Activated T-cell treated with anti-CD3 and anti-CD28 coated beads, Interleukin-2, amount 50 U/mL, for 1 hour (primary cell): ENCODE data around the gene FBXO24.
"Not testable (repeated sequence)": the region's sequence is repeated elsewhere in the genome, so short reads cannot be mapped to it uniquely, and the experiment has no call there.

Experiments used
- DNase-seq: peaks from one replicate; pipeline ENCODE4 v3.0.0-alpha.2; 2020

Gene FBXO24

GRCh38 chr7:100586266-100587025 is at the start of gene FBXO24:
Gene FBXO24 (plus strand): TSS chr7:100586328. CDS start chr7:100586626, 298 bp downstream.
- peak; percentile 97 for DNase-seq

GRCh38 chr7:100536695-100537094 is 49.4 kb upstream of the FBXO24 start:
- not testable (repeated sequence) for DNase-seq

GRCh38 chr7:100538348-100538653 is 47.8 kb upstream of the FBXO24 start:
- no peak for DNase-seq

- peak; percentile 99 for DNase-seq
These were observed 47.3 kb upstream of the FBXO24 start, which contains the start of gene AGFG2 for GRCh38 chr7:100538654-100539435. Gene AGFG2 (plus strand): TSS chr7:100539203. CDS start chr7:100539347, 144 bp downstream.

- no peak for DNase-seq
These were observed 46.6 kb upstream of the FBXO24 start for GRCh38 chr7:100539436-100540006.

- no peak for DNase-seq
These were observed 45.9 kb upstream of the FBXO24 start for GRCh38 chr7:100540073-100540723.

- DNase-seq: not testable (repeated sequence)
These were observed 44.8 kb upstream of the FBXO24 start for GRCh38 chr7:100541309-100541708.

- no peak for DNase-seq
These were observed 42.5 kb upstream of the FBXO24 start for GRCh38 chr7:100543586-100543985.

- DNase-seq: no peak
These were observed 41.7 kb upstream of the FBXO24 start for GRCh38 chr7:100544386-100544785.

GRCh38 chr7:100544967-100545359 is 41.2 kb upstream of the FBXO24 start:
- no peak for DNase-seq

GRCh38 chr7:100545360-100546128 is 40.6 kb upstream of the FBXO24 start:
- peak; percentile 49 for DNase-seq

GRCh38 chr7:100546129-100546925 is 39.8 kb upstream of the FBXO24 start:
- DNase-seq: no peak

- DNase-seq: no peak
These were observed 39.0 kb upstream of the FBXO24 start for GRCh38 chr7:100546926-100547800.

- DNase-seq: no peak
These were observed 38.3 kb upstream of the FBXO24 start for GRCh38 chr7:100547872-100548271.

GRCh38 chr7:100548446-100548845 is 37.7 kb upstream of the FBXO24 start:
- DNase-seq: not testable (repeated sequence)

GRCh38 chr7:100552532-100552931 is 33.6 kb upstream of the FBXO24 start:
- no peak for DNase-seq

- DNase-seq: no peak
These were observed 33.1 kb upstream of the FBXO24 start for GRCh38 chr7:100553032-100553431.

GRCh38 chr7:100555701-100556100 is 30.4 kb upstream of the FBXO24 start:
- DNase-seq: no peak

GRCh38 chr7:100556541-100556940 is 29.6 kb upstream of the FBXO24 start:
- no peak for DNase-seq

- no peak for DNase-seq
These were observed 27.0 kb upstream of the FBXO24 start for GRCh38 chr7:100559127-100559526.
